GM12878 (cell line): ENCODE measurements around the gene HSPA1B. TPM values are rescaled to one million over a fixed set of nuclear protein-coding genes. Genes with fewer than 3 reads are reported as not detected.

Experiments
- ATAC-seq: fragments of 200-7000 bp; cut with Tn5 transposase; 3 replicates; pipeline ENCODE4 v1.9.1; 2020; ENCODE audit warnings: mild to moderate bottlenecking, moderate library complexity
- Bru-seq: library from RNA; stranded (reverse); fragments of 400-500 nt; gene quantifications from one replicate; lab custom pipeline; 2021; lab: Mats Ljungman, UMichigan
- BruChase-seq, 2 experiments: library from RNA; stranded (reverse); fragments of 400-500 nt; gene quantifications; one replicate each; lab custom pipeline; 2021; lab: Mats Ljungman, UMichigan
- BruUV-seq: library from RNA; stranded (reverse); fragments of 400-500 nt; replicated peaks from 2 replicates; lab custom pipeline; 2021; lab: Mats Ljungman, UMichigan
- CTCF ChIA-PET: fragments of 300-600 bp; sonication (Branson Sonifier 250); formaldehyde crosslinking; extraction: SDS; loops from one replicate; lab custom pipeline; 2021; ENCODE audit warnings: inconsistent platforms; lab: Yijun Ruan, JAX
- POLR2A ChIA-PET: fragments of 350-600 bp; formaldehyde crosslinking; extraction: SDS; loops from one replicate; lab custom pipeline; 2021; ENCODE audit warnings: inconsistent platforms; lab: Charles Lee
- RAD21 ChIA-PET: fragments of 300-600 bp; sonication (Branson Sonifier 250); formaldehyde crosslinking; loops from one replicate; lab custom pipeline; 2023; ENCODE audit warnings: antibody characterized with exemption; ENCODE audit not compliant: unreplicated experiment; lab: Charles Lee
- SMC1A ChIA-PET: fragments of 300-600 bp; sonication (Branson Sonifier 250); formaldehyde crosslinking; loops from one replicate; lab custom pipeline; 2023; ENCODE audit not compliant: unreplicated experiment, uncharacterized antibody; lab: Charles Lee
- DNase-seq: peaks from one replicate; pipeline ENCODE4 v3.0.0-alpha.2; 2011; ENCODE audit warnings: low read depth, low spot score
- FAIRE-seq: peaks from 3 replicates; lab custom pipeline; 2011; peaks lifted over from hg19 to GRCh38; lab: Jason Lieb, UNC
- H2AFZ ChIP-seq: 2 replicates; pipeline ENCODE4 v1.6.0; 2011; ENCODE audit warnings: low read depth, low read length, control low read depth; ENCODE audit not compliant: control insufficient read depth
- H3K27ac ChIP-seq: 2 replicates; pipeline ENCODE4 v1.5.1; 2011; ENCODE audit warnings: control low read depth; ENCODE audit not compliant: control insufficient read depth, insufficient read depth
- H3K27me3 ChIP-seq, 2 experiments: replicated peaks in 1 of 2; 2 replicates each; pipeline versions ENCODE4 v1.6.0 to v1.6.1; 2011; ENCODE audit warnings: low read length in 1 of 2; ENCODE audit not compliant: control insufficient read depth in 2 of 2, insufficient read depth in 2 of 2
- H3K36me3 ChIP-seq, 2 experiments: 2 replicates each; pipeline ENCODE4 v1.5.1; 2011; ENCODE audit warnings: low read length in 1 of 2; ENCODE audit not compliant: control insufficient read depth in 2 of 2, insufficient read depth in 2 of 2
- H3K4me1 ChIP-seq: 2 replicates; pipeline ENCODE4 v1.6.1; 2011; ENCODE audit warnings: mild to moderate bottlenecking, low read length, moderate library complexity, mixed read lengths; ENCODE audit not compliant: control insufficient read depth, insufficient read depth
- H3K4me2 ChIP-seq: 2 replicates; pipeline ENCODE4 v1.6.0; 2011; ENCODE audit warnings: control low read depth; ENCODE audit not compliant: control insufficient read depth, insufficient read depth
- H3K4me3 ChIP-seq: fragments of 200-600 bp; sonication (generic); 2 replicates; pipeline ENCODE4 v1.5.1; 2016
- H3K79me2 ChIP-seq: 2 replicates; pipeline ENCODE4 v1.6.0; 2011; ENCODE audit warnings: low read length; ENCODE audit not compliant: control insufficient read depth, insufficient read depth
- H3K9ac ChIP-seq: 2 replicates; pipeline ENCODE4 v1.8.0; 2011; ENCODE audit warnings: low read length, control low read depth, mixed read lengths; ENCODE audit not compliant: control insufficient read depth, insufficient read depth
- H3K9me3 ChIP-seq: replicated peaks from 3 replicates; pipeline ENCODE4 v1.5.1; 2011; ENCODE audit warnings: mild to moderate bottlenecking, low read length; ENCODE audit not compliant: control insufficient read depth, insufficient read depth
- H4K20me1 ChIP-seq: 2 replicates; pipeline ENCODE4 v1.6.0; 2011; ENCODE audit not compliant: control insufficient read depth, insufficient read depth
- EED ChIP-seq: sonication (generic); IDR thresholded peaks from 2 replicates; pipeline ENCODE4 v1.6.1; 2016; ENCODE audit warnings: antibody characterized with exemption, low read depth
- GATAD2B ChIP-seq: fragments of 450-650 bp; conservative IDR thresholded peaks from 2 replicates; pipeline ENCODE4 v1.6.1; 2017; ENCODE audit warnings: low read depth, mild to moderate bottlenecking, moderate library complexity
- HDAC6 ChIP-seq: fragments of 200-600 bp; sonication (generic); IDR thresholded peaks from one replicate; pipeline ENCODE4 v1.8.0; 2017; ENCODE audit warnings: antibody characterized with exemption; ENCODE audit not compliant: unreplicated experiment
- KDM1A ChIP-seq: fragments of 200-600 bp; sonication (generic); IDR thresholded peaks from 2 replicates; pipeline ENCODE4 v1.6.1; 2016; ENCODE audit warnings: borderline replicate concordance
- MXI1 ChIP-seq: fragments of 150-350 bp; IDR thresholded peaks from 2 replicates; pipeline ENCODE4 v1.6.1; 2011; ENCODE audit warnings: low read depth, mild to moderate bottlenecking, inconsistent platforms, low read length, improper control_type of control experiment
- NBN ChIP-seq: fragments of 450-650 bp; IDR thresholded peaks from 2 replicates; pipeline ENCODE4 v1.6.1; 2016
- NFYB ChIP-seq: IDR thresholded peaks from 2 replicates; pipeline ENCODE4 v1.6.1; 2011; ENCODE audit warnings: low read depth, mild to moderate bottlenecking, low read length, improper control_type of control experiment, moderate library complexity; ENCODE audit not compliant: insufficient read depth
- NR2C1 ChIP-seq: fragments of 450-650 bp; IDR thresholded peaks from 2 replicates; pipeline ENCODE4 v1.6.1; 2017; ENCODE audit warnings: antibody characterized with exemption, mild to moderate bottlenecking, moderate library complexity
- RB1 ChIP-seq: fragments of 450-650 bp; formaldehyde crosslinking; IDR thresholded peaks from 2 replicates; pipeline ENCODE4 v1.6.1; 2017; ENCODE audit warnings: mild to moderate bottlenecking, borderline replicate concordance
- REST ChIP-seq: IDR thresholded peaks from 2 replicates; pipeline ENCODE4 v1.6.1; 2012; ENCODE audit warnings: mild to moderate bottlenecking, low read depth, low read length
- RFX5 ChIP-seq: IDR thresholded peaks from 2 replicates; pipeline ENCODE4 v1.6.1; 2011; ENCODE audit warnings: low read depth, low read length, improper control_type of control experiment
- SMAD5 ChIP-seq: IDR thresholded peaks from 2 replicates; pipeline ENCODE4 v1.6.1; 2016; ENCODE audit warnings: antibody characterized with exemption, low read depth
- USF2 ChIP-seq: IDR thresholded peaks from 2 replicates; pipeline ENCODE4 v1.6.1; 2011; ENCODE audit warnings: low read depth, low read length, improper control_type of control experiment, borderline replicate concordance
- ZBED1 ChIP-seq: IDR thresholded peaks from 2 replicates; pipeline ENCODE4 v1.6.1; 2016; ENCODE audit warnings: borderline replicate concordance
- WGBS: methylation state at CpG from one replicate; pipeline ENCODE4 v1.1.6; 2016; ENCODE audit warnings: low lambda C conversion rate; ENCODE audit not compliant: insufficient replicate concordance, insufficient coverage; ENCODE audit errors: missing lambda C conversion rate; 5-methylcytosine and 5-hydroxymethylcytosine counted together
- in situ Hi-C: fragments of 300-500 bp; cut with MboI; formaldehyde crosslinking; loops from 9 replicates; pipeline ENCODE4 v1.14.3; 2018; ENCODE audit warnings: mixed read lengths
- intact Hi-C: fragments of 100-400 bp; cut with micrococcal nuclease; formaldehyde crosslinking; loops from one replicate; pipeline ENCODE4 v1.14.2; 2022; ENCODE audit not compliant: unreplicated experiment
- long read RNA-seq, 2 experiments: library from polyadenylated mRNA; unstranded; transcript quantifications; one replicate each; pipeline ENCODE4 v2.0.0, GENCODE V29; 2019 to 2020
- polyA minus RNA-seq, 3 experiments: library from RNA; depleted of rRNA, polyadenylated mRNA; stranded (reverse); fragments of >200 nt; gene quantifications; 2 replicates each; pipeline ENCODE4 v1.2.3, GENCODE V29; 2011
- polyA plus RNA-seq, 11 experiments: library from polyadenylated mRNA; depleted of rRNA in 4 of 11; unstranded in 6 of 11; stranded (reverse) in 5 of 11; fragments of >200 nt; fragmentation: Nextera tagmentation in 4 of 11; fragmentation: Illumina TruSeq in 1 of 11; extraction: Ambion mirVana in 4 of 11; extraction: Trizol in 1 of 11; gene quantifications; 1 replicate in 1 of 11; 2 replicates in 10 of 11; pipeline versions ENCODE4 v1.2.1 to v1.2.3, GENCODE V29; 2011 to 2016; ENCODE audit warnings: inconsistent platforms in 2 of 11, missing spikeins in 2 of 11, low read depth in 1 of 11
- total RNA-seq, 4 experiments: library from RNA; depleted of rRNA in 3 of 4; stranded (reverse); fragments of >200 nt in 3 of 4; fragmentation: Illumina TruSeq in 1 of 4; extraction: Trizol in 1 of 4; gene quantifications; 2 replicates each; pipeline versions ENCODE4 v1.2.1 to v1.2.3, GENCODE V29; 2013 to 2021

The HSPA1B gene
- 55.2 and 66.8 TPM in 2 replicates for total RNA-seq (2013; cell fraction: nucleolus; rRNA removed)
- total RNA-seq (2014; rRNA removed) (23.5 and 24.0 TPM in 2 replicates), total RNA-seq (2014; rRNA removed; fragmentation: Illumina TruSeq; extraction: Trizol) (5.9 and 8.1 TPM in 2 replicates), total RNA-seq (2021) (27.2 and 29.3 TPM in 2 replicates), polyA plus RNA-seq (2011; rRNA removed) (5.1 and 12.8 TPM in 2 replicates), polyA plus RNA-seq (2014; fragmentation: Illumina TruSeq; extraction: Trizol) (1.00 and 4.6 TPM in 2 replicates), polyA plus RNA-seq (2014; fragmentation: Nextera tagmentation; extraction: Ambion mirVana) (under 1 TPM; 0.11 to 0.33 TPM), polyA plus RNA-seq (2014; rRNA removed) (12.7 and 17.7 TPM in 2 replicates), polyA plus RNA-seq (2016; fragmentation: Nextera tagmentation; extraction: Ambion mirVana) (10 to 100 TPM; 39.1 to 40.5 TPM), polyA minus RNA-seq (2011; rRNA and poly(A)+ RNA removed) (14.0 and 14.9 TPM in 2 replicates), Bru-seq, nascent RNA (percentile 68 among the genes with signal in this experiment), BruChase-seq, experiment 1, labeled RNA remaining after a 6-hour chase (percentile 89 among the genes with signal in this experiment), BruChase-seq, experiment 2, labeled RNA remaining after a 2-hour chase (percentile 94 among the genes with signal in this experiment)
- 8.8 TPM for polyA plus RNA-seq (2011; ENCODE audit: low read depth)
- polyA plus RNA-seq (2011; cell fraction: cytosol; rRNA removed): 11.5 and 13.7 TPM in 2 replicates
- 42.5 and 57.1 TPM in 2 replicates for polyA plus RNA-seq (2011; cell fraction: nucleus; rRNA removed)
- 20.1 and 23.6 TPM in 2 replicates for polyA plus RNA-seq (2012)
- polyA minus RNA-seq (2011; cell fraction: cytosol; rRNA and poly(A)+ RNA removed): 14.2 and 14.9 TPM in 2 replicates
- polyA minus RNA-seq (2011; cell fraction: nucleus; rRNA and poly(A)+ RNA removed): 45.8 and 51.9 TPM in 2 replicates
- long read RNA-seq, experiment 1, partial matches to known transcripts: 0 of 1 reads
- long read RNA-seq, experiment 1, other reads (novel, unspliced or antisense): 0 of 1 reads
- long read RNA-seq, experiment 2, transcript HSPA1B-201 (1 exons, 2,521 nt): major isoform, 5 of 5 reads
- long read RNA-seq, experiment 2, partial matches to known transcripts: 0 of 5 reads
- long read RNA-seq, experiment 2, other reads (novel, unspliced or antisense): 0 of 5 reads

GRCh38 chr6:31827286-31828079 lies at the start of gene HSPA1B:
Gene HSPA1B, plus strand, starts transcription at chr6:31827738. Its CDS starts 213 bp downstream, at chr6:31827951.
- ATAC-seq: peak; percentile 86
- Histone ChIP-seq H3K27me3 (no peaks in the 10 kb centered on the region), H3K4me3 (peak within 1 kb of the TSS; percentile 78), H3K27ac (peak within 1 kb of the TSS; percentile 87), H4K20me1 (no peaks in the 10 kb centered on the region), H3K36me3 (no peaks in the 10 kb centered on the region), H2AFZ (peak within 1 kb of the TSS; percentile 88), H3K4me1 (peaks cover 12% of the 10 kb centered on the region), H3K9ac (peak within 1 kb of the TSS; percentile 83), H3K9me3 (no peaks in the 10 kb centered on the region), H3K4me2 (peak within 1 kb of the TSS; percentile 86), H3K79me2 (peaks cover 27% of the 10 kb centered on the region)
- no TSS peak for BruUV-seq
- SMC1A ChIA-PET: interaction anchor here (0.8 to 2.8 kb wide), 10 partner anchors 21 to 350 kb away, joined by 3 to 22 read pairs (median 5); partner anchors contain the start of genes ABHD16A, CLIC1, LSM2 and MSH5
- intact Hi-C loops: loop anchor here (2.0 to 10.0 kb wide), 3 partner anchors 53 to 99 kb away; partner anchors contain the start of genes DDAH2 and VWA7
- in situ Hi-C loops: no loop called here
- FAIRE-seq: peak; percentile 97
- RAD21 ChIA-PET: interaction anchor here (0.8 to 2.4 kb wide), 17 partner anchors 10 to 333 kb away, joined by 3 to 53 read pairs (median 6); partner anchors contain the start of genes CLIC1, DDAH2, HSPA1A and HSPA1L
- POLR2A ChIA-PET: interaction anchor here (0.7 to 11.3 kb wide), 20 partner anchors 8 to 365 kb away, joined by 3 to 158 read pairs (median 4); partner anchors contain the start of genes ABHD16A, BAG6, CLIC1 and GPSM3
- under 1% methylated on average over 50 of the region's 56 CpGs for WGBS
- DNase-seq: peak; percentile 97
- CTCF ChIA-PET: interaction anchor here (0.6 to 2.6 kb wide), 11 partner anchors 13 to 286 kb away, joined by 3 to 13 read pairs (median 5); partner anchors contain the start of genes ATP6V1G2, DDAH2, DDX39B and MSH5
- TF ChIP-seq EED (peak; percentile 94), RFX5 (peak; percentile 38; the same call in 1 of the 2 replicates), HDAC6 (no peak), NFYB (peak; percentile 86), MXI1 (peak; percentile 35; the same call in 1 of the 2 replicates), NR2C1 (no peak), KDM1A (no peak), USF2 (no peak), ZBED1 (no peak), NBN (0 out of 2 replicates have a peak, but pooled peaks have one; percentile 23), SMAD5 (peak; percentile 89), GATAD2B (peak; percentile 64; the same call in 1 of the 2 replicates), RB1 (0 out of 2 replicates have a peak, but pooled peaks have one; percentile 61), REST (no peak)
